Suppressor macrophage treated with lipopolysaccharide for 1 hour (primary cell): ENCODE measurements around the gene PTPN2.
"Not testable (repeated sequence)": the region's sequence is repeated elsewhere in the genome, so short reads cannot be mapped to it uniquely, and the experiment has no call there.

Source experiments
- DNase-seq, 3 donors: peaks; one replicate each; pipeline ENCODE4 v3.0.0-alpha.2; 2020 to 2022

PTPN2 gene

GRCh38 chr18:12890964-12891363, 6.9 kb upstream of the PTPN2 start:
- no peak for DNase-seq

DNA sequence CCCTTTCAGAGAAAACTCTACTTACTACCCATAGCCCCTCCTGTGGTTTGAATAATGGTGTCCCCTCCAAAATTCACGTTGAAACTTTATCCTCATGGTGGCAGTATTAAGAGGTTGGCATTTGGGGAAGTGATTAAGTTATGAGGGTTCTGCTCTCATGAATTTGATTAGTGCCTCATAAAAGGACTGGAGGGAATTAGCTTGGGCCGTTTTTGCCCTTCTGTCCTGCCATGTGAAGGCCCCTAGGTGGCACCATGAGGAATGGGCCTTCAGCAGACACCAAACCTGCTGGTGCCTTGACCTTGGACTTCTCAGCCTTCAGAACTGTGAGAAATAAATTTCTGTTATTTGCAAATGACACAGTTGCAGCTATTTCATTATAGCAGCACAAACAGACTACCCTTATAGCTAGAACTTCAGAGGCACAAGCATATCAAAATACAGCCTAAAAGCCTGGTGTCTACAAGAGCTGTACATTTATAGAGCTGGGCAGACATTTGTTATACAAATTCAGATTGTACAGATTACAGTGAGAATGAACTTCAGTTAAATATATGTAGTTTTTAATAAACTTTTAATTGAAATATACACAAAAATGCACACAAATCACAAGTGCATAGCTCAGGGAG, 2.6 kb upstream of the PTPN2 start:
- DNase-seq, result peak; percentile 48 to 57 (median 51)

GRCh38 chr18:12885500-12885899, 1.5 kb upstream of the PTPN2 start:
- no peak for DNase-seq

- DNase-seq, result peak in 1 of 3 donors; percentile 96
Measured at GRCh38 chr18:12884406-12885323, 628 bp upstream of the PTPN2 start.

DNA sequence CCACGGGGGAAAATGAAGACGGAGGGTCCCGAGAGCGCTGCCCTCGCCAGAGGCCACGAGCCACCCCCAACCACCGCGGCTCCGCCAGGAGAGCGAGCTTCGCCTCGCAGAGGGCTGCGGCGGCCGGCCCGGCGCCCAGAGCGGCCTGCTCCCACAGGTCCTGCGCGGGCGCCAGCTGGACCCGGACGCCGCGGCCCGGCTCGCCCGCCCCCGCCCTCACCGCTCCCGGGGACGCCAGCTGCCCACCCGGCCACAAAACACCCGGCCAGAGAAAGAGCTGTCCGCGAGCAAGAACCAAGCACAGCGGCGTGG, 709 bp downstream of the PTPN2 start:
- DNase-seq, result no peak

DNA sequence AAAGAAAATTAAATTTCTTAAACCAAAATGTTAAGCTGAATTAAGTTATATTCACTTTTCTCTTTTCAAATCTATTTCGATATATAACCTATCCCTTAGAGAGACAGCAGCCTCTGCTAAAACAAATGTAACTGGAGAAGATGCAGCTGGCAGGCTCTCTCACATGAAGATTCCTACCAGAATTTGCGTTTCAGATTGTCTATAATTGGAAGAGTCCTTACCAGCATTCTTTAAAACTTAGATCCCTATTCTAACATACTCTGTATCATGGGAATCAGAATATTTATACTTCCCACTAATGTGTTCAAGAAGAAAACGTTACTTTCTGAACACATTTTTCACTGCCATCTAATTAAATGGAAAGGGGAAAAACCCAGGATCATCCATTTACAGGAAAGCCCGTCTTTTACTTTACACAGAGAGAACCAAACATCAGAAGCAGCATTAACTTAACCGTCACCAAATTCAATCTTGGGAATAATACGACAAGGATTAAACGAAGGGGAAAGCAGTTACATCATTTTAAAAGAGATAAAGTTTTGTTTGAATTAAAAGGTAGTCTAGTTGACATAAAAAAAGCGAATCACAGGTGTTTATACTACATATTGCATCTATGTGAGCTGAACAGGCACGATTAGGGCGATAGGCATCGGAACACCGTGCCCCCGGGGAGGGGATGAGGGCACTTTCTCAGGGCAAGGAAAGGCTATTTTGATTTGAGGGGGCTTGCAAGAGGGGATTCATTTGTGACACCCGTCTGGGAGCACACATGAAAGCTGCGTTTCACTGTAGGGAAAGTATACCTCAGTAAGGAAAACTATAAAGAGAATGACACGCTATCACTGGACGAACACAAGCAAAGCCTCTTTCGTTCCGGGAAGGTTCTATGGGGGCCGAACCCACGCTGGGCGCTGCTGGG, 1.3 kb downstream of the PTPN2 start:
- peak; percentile 39 to 86 (median 42) for DNase-seq

DNA sequence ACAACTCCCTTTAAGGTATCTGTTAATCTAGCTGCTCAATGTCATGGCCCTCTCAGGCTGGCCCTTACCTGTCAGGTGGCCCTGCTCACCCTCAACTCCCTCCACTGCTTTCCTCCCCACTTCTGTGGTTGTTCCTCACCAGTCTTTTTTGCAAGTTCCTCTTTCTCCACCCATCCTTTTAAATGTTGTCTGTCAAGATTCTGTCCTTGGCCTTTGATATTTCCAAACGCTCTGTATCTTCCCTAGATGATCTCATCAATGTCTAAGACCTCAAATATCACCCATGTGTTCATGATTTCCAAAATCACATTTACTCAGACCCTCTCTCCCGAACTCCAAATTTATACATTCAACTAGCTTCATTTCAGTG, 3.5 kb downstream of the PTPN2 start:
- peak; percentile 51 to 87 (median 65) for DNase-seq

GRCh38 chr18:12879840-12880540, 4.0 kb downstream of the PTPN2 start:
- peak; percentile 91 to 99 (median 92) for DNase-seq

- not testable (repeated sequence) for DNase-seq
Measured at GRCh38 chr18:12874992-12875391, 9.0 kb downstream of the PTPN2 start.

- DNase-seq, result not testable (repeated sequence)
Measured at GRCh38 chr18:12873961-12874567, 10.0 kb downstream of the PTPN2 start.

- DNase-seq, result no peak
Measured at GRCh38 chr18:12872408-12872807, 11.6 kb downstream of the PTPN2 start.

- DNase-seq, result no peak
Measured at GRCh38 chr18:12868576-12868975, 15.5 kb downstream of the PTPN2 start.

- DNase-seq, result peak in 2 of 3 donors; percentile 45 to 56
Measured at GRCh38 chr18:12867441-12868123, 16.5 kb downstream of the PTPN2 start.

DNA sequence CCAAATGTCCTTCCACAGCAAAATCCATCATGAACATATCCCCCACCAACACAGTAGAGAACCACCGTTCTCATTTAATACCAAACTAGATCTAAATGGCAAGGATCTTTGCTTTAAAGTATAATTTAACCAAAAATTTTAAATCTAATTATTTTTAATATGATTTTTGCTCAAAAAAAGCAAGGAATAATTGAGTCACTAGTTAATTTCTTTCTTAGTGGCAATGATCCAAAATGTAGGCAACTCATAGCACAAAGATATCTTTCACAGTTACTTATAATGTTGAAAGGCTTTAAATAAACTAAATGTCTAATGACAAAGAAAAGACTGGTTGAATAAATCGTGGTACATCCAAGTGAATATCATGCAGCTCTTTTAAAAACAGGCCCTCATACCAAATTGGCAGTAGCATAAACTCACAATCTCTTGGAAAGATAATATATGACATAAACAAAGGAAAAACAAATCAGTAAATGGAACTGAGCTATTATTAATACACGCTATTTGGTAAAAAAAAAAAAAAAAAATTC, 20.3 kb downstream of the PTPN2 start:
- peak in 1 of 3 donors; percentile 16 for DNase-seq

DNA sequence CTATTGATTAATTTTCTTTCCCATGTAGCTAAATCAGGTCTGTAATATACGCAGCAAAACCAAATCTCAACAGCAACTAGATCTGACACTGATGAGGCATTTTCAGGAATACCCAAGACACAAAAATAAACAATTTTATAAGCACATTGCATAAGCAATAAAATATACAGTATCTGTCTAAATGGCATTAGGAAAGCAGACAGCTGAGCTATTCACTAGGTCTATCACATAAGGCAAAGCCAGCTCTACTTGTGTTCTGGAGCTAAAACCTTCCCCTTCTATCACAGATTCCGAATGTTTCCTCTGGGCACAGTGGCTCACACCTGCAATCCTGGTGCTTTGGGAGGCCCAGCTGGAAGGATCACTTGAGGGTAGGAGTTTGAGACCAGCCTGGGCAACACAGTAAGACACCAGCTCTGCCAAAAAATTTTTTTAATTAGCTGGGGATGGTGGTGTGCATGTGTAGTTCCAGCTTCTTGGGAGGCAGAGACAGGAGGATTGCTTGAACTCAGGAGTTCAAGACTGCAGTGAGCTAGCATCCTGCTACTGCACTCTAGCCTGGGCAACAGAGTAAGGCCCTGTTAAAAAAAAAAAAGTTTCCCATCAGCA, 21.1 kb downstream of the PTPN2 start:
- DNase-seq, result peak in 1 of 3 donors; percentile 17

GRCh38 chr18:12862467-12862866, 21.6 kb downstream of the PTPN2 start:
- DNase-seq, result no peak

DNA sequence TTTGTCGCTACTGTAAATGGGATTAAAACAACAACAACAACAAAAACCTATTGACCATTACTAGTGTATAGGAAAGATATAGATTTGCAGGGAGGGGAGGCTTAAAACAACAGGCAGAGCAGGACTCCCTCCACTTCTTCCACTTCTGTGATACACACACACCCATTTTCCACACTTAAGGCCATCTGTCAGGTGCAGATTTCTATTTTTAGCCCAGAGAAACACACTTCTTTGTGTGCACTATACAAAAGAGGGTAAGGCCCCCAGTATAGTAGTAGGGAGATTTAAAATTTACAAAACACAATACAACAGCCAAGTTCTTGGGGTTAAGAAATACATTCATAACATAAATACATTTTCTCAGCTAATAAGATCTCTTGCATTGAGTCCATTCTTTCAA, 22.4 kb downstream of the PTPN2 start:
- DNase-seq, result no peak

- DNase-seq, result no peak
Measured at GRCh38 chr18:12860530-12860929, 23.5 kb downstream of the PTPN2 start.

GRCh38 chr18:12858991-12859390, 25.0 kb downstream of the PTPN2 start:
- peak in 1 of 3 donors; percentile 48 for DNase-seq

GRCh38 chr18:12857991-12858544, 26.0 kb downstream of the PTPN2 start:
- no peak for DNase-seq
